ENCODE measurements around the gene CAPZA1. TPM values are rescaled to one million over a fixed set of nuclear protein-coding genes. Genes with fewer than 3 reads are reported as not detected.

CAPZA1 gene
- total RNA-seq, 8 experiments from 2014 or later: 119 to 210 (median 162) TPM

- peak; percentile 72 to 90 (median 82) for ATAC-seq (replicated peaks in 6 of 8)
- Histone ChIP-seq H3K27ac (no peak within 1 kb of the TSS), H3K4me3 (peak within 1 kb of the TSS; percentile 42 to 54 (median 48)), H3K4me1 (replicated peaks in 1 of 2) (peaks cover 0 to 5% of the 10 kb centered on the region in 2 donors)
- in situ Hi-C loops (cut with MboI; ENCODE audit: low pct_unique_long_range_greater_than_20kb in 2 of 9, low sequenced_read_pairs in 9 of 9, unreplicated experiment in 9 of 9): loop anchor here in 7 of 9 experiments (5.0 to 25.0 kb wide), 4 partner anchors 89 to 347 kb away; partner anchors contain the start of genes CTTNBP2NL (in 2 of the 7) and LRIG2 (in 2 of the 7)
- 0 to 4% (median 0%) methylated on average over 1 to 9 of the region's 51 CpGs; no CpG with 5 or more reads in 3 of the 10 experiments for WGBS, 10 experiments
Measured at GRCh38 chr1:112715264-112716053, 95.8 kb downstream of the CAPZA1 start, which contains the start of gene PPM1J. Gene PPM1J, minus strand, starts transcription at chr1:112715332. Its CDS starts 31 bp downstream, at chr1:112715301.

- in situ Hi-C loops (cut with MboI; ENCODE audit: low pct_unique_long_range_greater_than_20kb in 2 of 9, low sequenced_read_pairs in 9 of 9, unreplicated experiment in 9 of 9): loop anchor here in 7 of 9 experiments (5.0 to 25.0 kb wide), 4 partner anchors 89 to 346 kb away; partner anchors contain the start of genes CTTNBP2NL (in 2 of the 7) and LRIG2 (in 2 of the 7)
- peaks cover 0 to 5% of the 10 kb centered on the region in 2 donors for H3K4me1 ChIP-seq (replicated peaks in 1 of 2)
- WGBS, 10 experiments: 0 to 17% (median 1%) methylated on average over 1 to 12 of the region's 13 CpGs; no CpG with 5 or more reads in 2 of the 10 experiments
- no peak overlapping the region for H3K27ac ChIP-seq
- ATAC-seq (replicated peaks in 6 of 8): peak; percentile 46 to 70 (median 64)
- H3K4me3 ChIP-seq: peak overlapping the region; percentile 42 to 54 (median 48)
Measured at GRCh38 chr1:112716133-112716720, 96.6 kb downstream of the CAPZA1 start.

DNA sequence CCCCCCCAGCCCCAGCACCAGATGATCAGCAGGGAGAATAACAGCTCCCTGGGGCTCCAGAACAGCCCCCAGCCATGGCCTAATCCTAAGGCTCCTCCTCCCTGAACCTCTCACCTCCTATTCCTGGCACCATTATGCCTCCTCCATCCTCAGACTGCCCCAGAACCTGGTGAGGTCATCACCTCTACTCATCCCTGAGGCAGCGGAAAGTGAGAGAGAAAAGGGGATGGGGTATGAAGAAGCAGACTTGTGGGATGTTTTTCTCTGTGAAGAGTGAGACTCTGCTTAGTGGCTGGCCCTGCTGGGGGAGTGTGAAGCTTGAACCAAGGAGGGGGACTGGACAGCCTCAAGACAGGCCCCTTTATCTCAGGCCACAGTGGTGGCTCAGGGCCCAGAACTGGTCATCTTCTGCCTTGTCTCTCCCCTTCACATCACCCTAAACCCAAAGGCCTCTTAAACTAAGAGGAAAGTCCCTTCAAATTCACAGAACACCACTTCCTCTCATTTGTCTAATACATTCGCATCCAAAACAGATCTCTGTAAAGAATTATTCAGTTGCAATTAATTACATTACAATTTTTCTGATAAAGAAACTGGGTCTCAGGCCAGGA, 97.7 kb downstream of the CAPZA1 start:
- Histone ChIP-seq H3K27ac (no peak overlapping the region), H3K4me3 (no peak overlapping the region), H3K4me1 (replicated peaks in 1 of 2) (peaks cover 2 to 13% of the 10 kb centered on the region in 2 donors)
- in situ Hi-C loops (cut with MboI; ENCODE audit: low pct_unique_long_range_greater_than_20kb in 2 of 9, low sequenced_read_pairs in 9 of 9, unreplicated experiment in 9 of 9): loop anchor here in 7 of 9 experiments (5.0 to 25.0 kb wide), 4 partner anchors 87 to 345 kb away; partner anchors contain the start of genes CTTNBP2NL (in 2 of the 7) and LRIG2 (in 2 of the 7)
- ATAC-seq (replicated peaks in 6 of 8): no peak
- 17 to 100% (median 96%) methylated on average over 1 to 2 of the region's 2 CpGs; no CpG with 5 or more reads in 3 of the 10 experiments for WGBS, 10 experiments

DNA sequence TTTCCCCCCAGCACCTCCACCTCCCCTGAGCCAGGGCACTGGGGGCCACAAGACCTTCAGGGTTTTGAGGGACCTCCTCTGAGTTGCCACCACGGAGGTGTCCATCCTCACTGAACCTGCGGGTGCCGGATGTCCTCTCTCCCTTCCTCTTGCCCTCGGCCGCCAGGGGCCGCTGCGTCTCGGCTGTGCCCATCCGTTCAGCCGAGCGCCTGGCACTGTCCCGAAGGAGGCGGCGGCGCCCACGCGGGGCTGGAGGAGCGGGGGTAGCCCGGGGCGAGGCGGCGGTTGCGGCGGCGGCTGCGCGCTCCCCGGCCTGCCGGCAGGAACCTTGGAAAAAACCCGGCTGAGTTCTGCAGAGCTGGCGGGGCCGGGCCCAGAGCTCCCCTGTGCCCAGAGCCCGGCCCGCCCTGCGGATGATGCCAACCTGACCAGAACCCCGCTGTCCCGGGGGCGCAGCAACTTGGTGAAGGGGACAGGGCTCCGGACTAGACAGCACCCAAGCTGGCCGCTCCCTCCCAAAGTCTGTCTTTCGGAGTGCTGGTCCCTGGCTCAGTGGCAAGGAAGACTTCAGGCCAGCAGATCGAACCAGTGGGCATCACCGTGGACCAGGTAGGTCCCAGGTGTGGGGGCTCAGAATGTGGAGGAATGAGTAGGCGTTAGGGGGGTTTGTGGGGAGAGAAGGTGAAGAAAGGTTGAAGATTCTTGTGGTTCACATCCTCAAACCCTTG, 99.2 kb downstream of the CAPZA1 start:
- in situ Hi-C loops (cut with MboI; ENCODE audit: low pct_unique_long_range_greater_than_20kb in 2 of 9, low sequenced_read_pairs in 9 of 9, unreplicated experiment in 9 of 9): loop anchor here in 7 of 9 experiments (5.0 to 25.0 kb wide), 4 partner anchors 86 to 343 kb away; partner anchors contain the start of genes CTTNBP2NL (in 2 of the 7) and LRIG2 (in 2 of the 7)
- Histone ChIP-seq H3K4me1 (replicated peaks in 1 of 2) (peaks cover 14 to 25% of the 10 kb centered on the region in 2 donors), H3K27ac (no peak overlapping the region), H3K4me3 (no peak overlapping the region)
- WGBS, 10 experiments: 0 to 81% (median 42%) methylated on average over 1 to 14 of the region's 44 CpGs; no CpG with 5 or more reads in 3 of the 10 experiments
- peak in 4 of 8 experiments; percentile 10 to 41 (median 14) for ATAC-seq (replicated peaks in 6 of 8)

GRCh38 chr1:112719706-112720105, 100.1 kb downstream of the CAPZA1 start:
- 100% methylated on average over 1 of the region's 2 CpGs; no CpG with 5 or more reads in 8 of the 10 experiments for WGBS, 10 experiments
- in situ Hi-C loops (cut with MboI; ENCODE audit: low pct_unique_long_range_greater_than_20kb in 2 of 9, low sequenced_read_pairs in 9 of 9, unreplicated experiment in 9 of 9): loop anchor here in 8 of 9 experiments (5.0 to 25.0 kb wide), 4 partner anchors 85 to 343 kb away; partner anchors contain the start of genes CTTNBP2NL (in 2 of the 8) and LRIG2 (in 2 of the 8)

DNA sequence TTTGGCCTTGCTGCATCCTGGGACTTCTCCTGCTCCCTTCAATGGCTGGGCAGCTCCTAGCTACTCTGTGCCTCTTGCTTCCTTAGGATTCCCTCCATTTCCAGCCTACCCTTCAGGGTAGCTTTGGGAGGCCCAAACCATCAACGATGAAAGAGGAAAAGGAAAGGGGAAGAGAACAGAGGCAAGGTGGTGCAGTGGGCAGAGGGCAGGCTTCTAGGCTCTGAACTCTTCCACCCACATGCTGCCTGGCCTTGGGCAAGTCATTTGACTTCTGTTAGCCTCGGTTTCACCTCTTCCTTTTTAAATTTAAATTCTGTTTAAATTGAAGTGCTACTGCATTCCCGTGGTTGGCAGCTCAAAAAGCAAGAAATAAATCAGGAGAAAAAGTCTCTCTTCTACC, 101.2 kb downstream of the CAPZA1 start:
- in situ Hi-C loops (cut with MboI; ENCODE audit: low pct_unique_long_range_greater_than_20kb in 2 of 9, low sequenced_read_pairs in 9 of 9, unreplicated experiment in 9 of 9): loop anchor here in 5 of 9 experiments (10.0 to 25.0 kb wide), 3 partner anchors 84 to 342 kb away; partner anchors contain the start of genes CTTNBP2NL (in 2 of the 5) and LRIG2 (in 2 of the 5)
- peaks cover 14 to 23% of the 10 kb centered on the region in 2 donors for H3K4me1 ChIP-seq (replicated peaks in 1 of 2)
- no peak overlapping the region for H3K27ac ChIP-seq
- ATAC-seq (replicated peaks in 6 of 8): no peak
- H3K4me3 ChIP-seq: no peak overlapping the region
- WGBS, 10 experiments: 20 to 73% (median 50%) methylated on average over 1 to 3 of the region's 3 CpGs

More at GRCh38 chr1:112719706-112720105, 100.1 kb downstream of the CAPZA1 start:
- peaks cover 14 to 23% of the 10 kb centered on the region in 2 donors for H3K4me1 ChIP-seq (replicated peaks in 1 of 2)
- H3K4me3 ChIP-seq: no peak overlapping the region
- ATAC-seq (replicated peaks in 6 of 8): no peak
- H3K27ac ChIP-seq: no peak overlapping the region

Other genes with a start within 250 kb of the CAPZA1 start
- 10 to 100 TPM in 7 of 8 experiments, 1 to 10 TPM in 1; 8.7 to 31.0 (median 25.2) TPM for gene CTTNBP2NL, start 223.6 kb upstream of the CAPZA1 start, total RNA-seq
- 1 to 10 TPM; 2.3 to 4.3 (median 3.5) TPM for gene WNT2B, start 110.9 kb upstream of the CAPZA1 start, total RNA-seq
- 10 to 100 TPM; 19.9 to 31.3 (median 28.2) TPM for gene ST7L, start 691 bp upstream of the CAPZA1 start, total RNA-seq
- 10 to 100 TPM in 7 of 8 experiments, 1 to 10 TPM in 1; 8.8 to 74.7 (median 28.3) TPM for gene MOV10, start 54.8 kb downstream of the CAPZA1 start, total RNA-seq
- gene RHOC, start 87.3 kb downstream of the CAPZA1 start, total RNA-seq: 100 to 1,000 TPM in 4 of 8 experiments, 10 to 100 TPM in 4; 57.4 to 468 (median 89.6) TPM
- gene PPM1J, start 95.5 kb downstream of the CAPZA1 start, total RNA-seq: 1 to 10 TPM in 4 of 8 experiments, under 1 TPM in 4; 0.36 to 2.2 (median 0.87) TPM